Kidney (tissue), 14 donors: ENCODE measurements around the gene PROX2. TPM values are rescaled to one million over a fixed set of nuclear protein-coding genes. Genes with fewer than 3 reads are reported as not detected.

ENCODE experiments used
- DNase-seq, 5 donors: peaks; one replicate each; pipeline ENCODE4 v3.0.0-alpha.2; 2013 to 2020
- FAIRE-seq: peaks from 2 replicates; lab custom pipeline; 2012; peaks lifted over from hg19 to GRCh38; lab: Jason Lieb, UNC
- H3K27ac ChIP-seq, 2 donors: one replicate each; pipeline ENCODE4 v1.7.0; 2013; ENCODE audit warnings: low read depth in 2 of 2, low read length in 2 of 2, inconsistent platforms in 1 of 2
- H3K27me3 ChIP-seq: one replicate; pipeline ENCODE4 v1.7.1; 2013; ENCODE audit warnings: low read length, inconsistent platforms; ENCODE audit not compliant: control insufficient read depth, insufficient read depth
- H3K36me3 ChIP-seq, 3 donors: one replicate each; pipeline versions ENCODE4 v1.7.0 to v1.7.1; 2013; ENCODE audit warnings: low read length in 3 of 3, control low read depth in 1 of 3, inconsistent platforms in 1 of 3; ENCODE audit not compliant: insufficient read depth in 3 of 3, control insufficient read depth in 2 of 3
- H3K4me1 ChIP-seq, 3 donors: one replicate each; pipeline versions ENCODE4 v1.7.0 to v1.7.1; 2013; ENCODE audit warnings: low read length in 3 of 3, inconsistent platforms in 1 of 3, low read depth in 1 of 3; ENCODE audit not compliant: control insufficient read depth in 2 of 3, insufficient read depth in 2 of 3
- H3K4me3 ChIP-seq, 3 donors: one replicate each; pipeline versions ENCODE4 v1.7.0 to v1.8.1; 2013; ENCODE audit warnings: low read length in 3 of 3, control low read depth in 1 of 3, inconsistent platforms in 1 of 3
- H3K9ac ChIP-seq, 3 donors: one replicate each; pipeline versions ENCODE4 v1.7.0 to v1.7.1; 2013; ENCODE audit warnings: low read length in 3 of 3, control low read depth in 1 of 3, inconsistent platforms in 1 of 3
- H3K9me3 ChIP-seq, 3 donors: one replicate each; pipeline versions ENCODE4 v1.7.0 to v1.7.1; 2013; ENCODE audit warnings: low read length in 3 of 3, control low read depth in 1 of 3, inconsistent platforms in 1 of 3; ENCODE audit not compliant: control insufficient read depth in 2 of 3, insufficient read depth in 1 of 3
- CTCF ChIP-seq: IDR thresholded peaks from 3 replicates; pipeline ENCODE4 v1.5.1; 2012; ENCODE audit warnings: mild to moderate bottlenecking, moderate library complexity, borderline replicate concordance; ENCODE audit not compliant: insufficient read depth; ENCODE audit errors: extremely low read depth
- intact Hi-C: fragments of 100-400 bp; cut with DNase I; formaldehyde crosslinking; loops from one replicate; pipeline ENCODE4 v1.11.1; 2022
- polyA plus RNA-seq: library from polyadenylated mRNA; stranded (reverse); fragments of 350-450 nt; fragmentation: Illumina TruSeq; extraction: RNeasy Lipid Tissue Mini Kit (QIAGEN cat#74804); gene quantifications from one replicate; pipeline ENCODE4 v1.2.3, GENCODE V29; 2014; ENCODE audit warnings: low read depth, low replicate concordance; ENCODE audit not compliant: insufficient read depth
- total RNA-seq: library from RNA; stranded (reverse); fragmentation: NEBNext Ultra II Directional; extraction: Animal tissue kit (Norgen Biotek cat#: 25700); gene quantifications from one replicate; pipeline ENCODE4 v1.2.1, GENCODE V29; 2021
- donor health status: control.
- donor health status: control.
- donor health status: control.
- donor health status: control.
- donor health status: control.
- donor health status: DM: yes; HTN: yes; CAD: no.
- donor health status: Normal renal cell carcinoma (clear cell type).

PROX2 gene
- total and polyA plus RNA-seq, 2 donors from 2014 or later, result not detected

- no peak for TF ChIP-seq CTCF
- no peaks in the 10 kb centered on the region for H3K9me3 ChIP-seq
- FAIRE-seq (no peak), DNase-seq (no peak)
- H3K27me3 ChIP-seq, result no peaks in the 10 kb centered on the region
- no peak overlapping the region for H3K4me3 ChIP-seq
- intact Hi-C loops, result no loop called here
- no peak overlapping the region for H3K9ac ChIP-seq
- no peak overlapping the region for H3K27ac ChIP-seq
- no peaks in the 10 kb centered on the region for H3K36me3 ChIP-seq
- peaks cover 0 to 5% (median 4%) of the 10 kb centered on the region in 3 donors for H3K4me1 ChIP-seq
Observed at GRCh38 chr14:74917178-74917543, 41.2 kb upstream of the PROX2 start.

GRCh38 chr14:74915826-74916225 is 39.9 kb upstream of the PROX2 start:
- Histone ChIP-seq H3K27ac (no peak overlapping the region), H3K9me3 (no peaks in the 10 kb centered on the region), H3K4me3 (no peak overlapping the region), H3K36me3 (no peaks in the 10 kb centered on the region), H3K9ac (no peak overlapping the region), H3K4me1 (peaks cover 0 to 5% (median 4%) of the 10 kb centered on the region in 3 donors), H3K27me3 (no peaks in the 10 kb centered on the region)
- FAIRE-seq (no peak), DNase-seq (peak in 1 of 5 donors; percentile 59)
- TF ChIP-seq CTCF, result no peak
- intact Hi-C loops, result no loop called here

- Histone ChIP-seq H3K9ac (no peak overlapping the region), H3K27me3 (no peaks in the 10 kb centered on the region), H3K4me3 (no peak overlapping the region), H3K27ac (no peak overlapping the region), H3K36me3 (no peaks in the 10 kb centered on the region), H3K4me1 (peaks cover 0 to 5% (median 4%) of the 10 kb centered on the region in 3 donors), H3K9me3 (no peaks in the 10 kb centered on the region)
- no peak for DNase-seq
- TF ChIP-seq CTCF, result no peak
- FAIRE-seq, result no peak
- intact Hi-C loops, result no loop called here
Observed at GRCh38 chr14:74915426-74915825, 39.5 kb upstream of the PROX2 start.

- FAIRE-seq, result no peak
- no peak overlapping the region for H3K27ac ChIP-seq
Observed at GRCh38 chr14:74913986-74914573, 38.1 kb upstream of the PROX2 start.

More at GRCh38 chr14:74913986-74914573, 38.1 kb upstream of the PROX2 start:
- H3K4me3 ChIP-seq, result no peak overlapping the region
- DNase-seq, result peak in 3 of 5 donors; percentile 72 to 90 (median 73)
- no peak overlapping the region for H3K9ac ChIP-seq
- no peaks in the 10 kb centered on the region for H3K9me3 ChIP-seq
- TF ChIP-seq CTCF, result peak; percentile 70
- peaks cover 0 to 5% (median 4%) of the 10 kb centered on the region in 3 donors for H3K4me1 ChIP-seq
- H3K27me3 ChIP-seq, result no peaks in the 10 kb centered on the region
- H3K36me3 ChIP-seq, result no peaks in the 10 kb centered on the region
- intact Hi-C loops, result no loop called here
